NCI-H2081 treated with DMSO at 0.1 percent for 48 hours (cell line): ENCODE measurements around the gene PDK2.
A peak's percentile ranks its signal among the peaks of the same experiment; 100 is the strongest.

Experiments used
- DNase-seq: peaks from one replicate; lab custom pipeline; 2025; lab: John Stamatoyannopoulos, UW

Gene PDK2

GRCh38 chr17:50117202-50118051 is 22.3 kb downstream of the PDK2 start:
- peak; percentile 16 for DNase-seq

GRCh38 chr17:50118076-50118827 is 23.1 kb downstream of the PDK2 start:
- DNase-seq, result no peak

- no peak for DNase-seq
Measured at GRCh38 chr17:50118828-50119218, 23.7 kb downstream of the PDK2 start.

GRCh38 chr17:50120475-50121253 is 25.5 kb downstream of the PDK2 start:
- no peak for DNase-seq

GRCh38 chr17:50122945-50123344 is 27.8 kb downstream of the PDK2 start:
- DNase-seq, result no peak

- no peak for DNase-seq
Measured at GRCh38 chr17:50123649-50124349, 28.6 kb downstream of the PDK2 start.

GRCh38 chr17:50125420-50125997 is 30.4 kb downstream of the PDK2 start:
- no peak for DNase-seq

- no peak for DNase-seq
Measured at GRCh38 chr17:50127697-50128361, 32.7 kb downstream of the PDK2 start.

- no peak for DNase-seq
Measured at GRCh38 chr17:50128441-50129352, 33.5 kb downstream of the PDK2 start.

GRCh38 chr17:50129353-50129727 is 34.2 kb downstream of the PDK2 start:
- DNase-seq, result no peak

GRCh38 chr17:50129728-50130558 is 34.8 kb downstream of the PDK2 start, which contains the start of gene SAMD14:
SAMD14 (minus strand) TSS chr17:50130160; CDS start chr17:50124959, 5,201 bp downstream.
- no peak for DNase-seq

- no peak for DNase-seq
Measured at GRCh38 chr17:50130559-50131305, 35.6 kb downstream of the PDK2 start.

- DNase-seq, result no peak
Measured at GRCh38 chr17:50132104-50132794, 37.1 kb downstream of the PDK2 start.

GRCh38 chr17:50133028-50133768 is 38.0 kb downstream of the PDK2 start:
- no peak for DNase-seq

- DNase-seq, result no peak
Measured at GRCh38 chr17:50133769-50134099, 38.6 kb downstream of the PDK2 start.

GRCh38 chr17:50134206-50135110 is 39.3 kb downstream of the PDK2 start:
- no peak for DNase-seq
